ENCODE measurements around the gene GAL3ST3. TPM values are rescaled to one million over a fixed set of nuclear protein-coding genes. Genes with fewer than 3 reads are reported as not detected.

GAL3ST3 gene
- total and polyA plus RNA-seq, 10 of the 15 experiments (the other 5 are each of a cell fraction or from before 2014, with no cell fraction given), result 0.06 to 0.12 TPM; not detected in 8

- TF ChIP-seq ZBTB33 (IDR thresholded peaks at IDR 0.05) (no peak), SMC3 (IDR thresholded peaks at IDR 0.05; ENCODE audit: borderline replicate concordance, low read length) (no peak), ZNF217 (IDR thresholded peaks at IDR 0.05) (no peak), SREBF2 (IDR thresholded peaks at IDR 0.05; ENCODE audit: low read length) (no peak), STAT3 (IDR thresholded peaks at IDR 0.05; ENCODE audit: low read depth, low read length) (no peak), FOXM1 (IDR thresholded peaks at IDR 0.05; ENCODE audit: low read depth, low read length) (no peak), NFYB (IDR thresholded peaks at IDR 0.05; ENCODE audit: insufficient read depth, low read depth, low read length) (no peak)
Measured at GRCh38 chr11:66003291-66003690, 45.7 kb downstream of the GAL3ST3 start (continued).

GRCh38 chr11:66002648-66003225, 46.2 kb downstream of the GAL3ST3 start:
- peak; percentile 85 for ATAC-seq
- Histone ChIP-seq H3K36me3 (ENCODE audit: control insufficient read depth in 2 of 2, insufficient read depth in 2 of 2, low read length in 1 of 2) (peaks cover 17 to 23% of the 10 kb centered on the region in 2 experiments), H3K27ac (ENCODE audit: control insufficient read depth, insufficient read depth) (peak overlapping the region; percentile 93), H3K9me3 (replicated peaks; ENCODE audit: control insufficient read depth, insufficient read depth, low read length) (no peaks in the 10 kb centered on the region), H3K9ac (ENCODE audit: control insufficient read depth, insufficient read depth, low read length) (peak overlapping the region; percentile 87), H3K27me3 (replicated peaks in 1 of 2; ENCODE audit: control insufficient read depth in 2 of 2, insufficient read depth in 2 of 2, low read length in 1 of 2) (no peaks in the 10 kb centered on the region), H3K4me2 (ENCODE audit: control insufficient read depth, insufficient read depth) (peak overlapping the region; percentile 84), H3K79me2 (ENCODE audit: control insufficient read depth, insufficient read depth, low read length) (peaks cover 33% of the 10 kb centered on the region), H4K20me1 (ENCODE audit: control insufficient read depth, insufficient read depth) (no peaks in the 10 kb centered on the region), H3K4me3 (peak overlapping the region; percentile 93), H3K4me1 (ENCODE audit: control insufficient read depth, insufficient read depth, low read length) (peaks cover 11% of the 10 kb centered on the region), H2AFZ (ENCODE audit: control insufficient read depth, low read depth, low read length) (peak overlapping the region; percentile 75)
- BruUV-seq (replicated peaks), result no TSS peak
- 0% methylated on average over 14 of the region's 40 CpGs for WGBS (ENCODE audit: insufficient coverage, insufficient replicate concordance, low lambda C conversion rate, missing lambda C conversion rate)
- SMC1A ChIA-PET (ENCODE audit: uncharacterized antibody, unreplicated experiment), result interaction anchor here (1.0 to 1.2 kb wide), 2 partner anchors 66 to 143 kb away, joined by 3 to 4 read pairs; partner anchors contain the start of gene MUS81
- FAIRE-seq, result no peak
- in situ Hi-C loops (cut with MboI), result no loop called here
- intact Hi-C loops (cut with micrococcal nuclease; ENCODE audit: unreplicated experiment), result loop anchor here (1.0 kb wide), 2 partner anchors 41 to 144 kb away; partner anchors contain the start of genes CFL1 and SART1
- POLR2A ChIA-PET, result interaction anchor here (0.6 to 1.9 kb wide), 8 partner anchors 45 to 144 kb away, joined by 3 to 22 read pairs (median 6); partner anchors contain the start of genes CCDC85B, FIBP and SF3B2
- CTCF ChIA-PET, result interaction anchor here (0.7 to 1.5 kb wide), 7 partner anchors 20 to 326 kb away, joined by 3 to 14 read pairs (median 3); partner anchors contain the start of gene CCDC85B
- no peak for DNase-seq (ENCODE audit: low read depth, low spot score)
- RAD21 ChIA-PET (ENCODE audit: unreplicated experiment), result interaction anchor here (0.7 to 1.5 kb wide), 8 partner anchors 42 to 143 kb away, joined by 3 to 13 read pairs (median 4); partner anchors contain the start of genes CCDC85B and MUS81
- TF ChIP-seq MYC (IDR thresholded peaks at IDR 0.05; ENCODE audit: insufficient read depth, insufficient read length, insufficient replicate concordance, low read length, severe bottlenecking), result peak; percentile 87
- TF ChIP-seq STAT1 (conservative IDR thresholded peaks at IDR 0.05), result no peak
- 0 out of 2 replicates have a peak, but pooled peaks have one; percentile 3 for TF ChIP-seq NR2F1 (conservative IDR thresholded peaks at IDR 0.05)
- TF ChIP-seq E2F4 (IDR thresholded peaks at IDR 0.05; ENCODE audit: low read depth, low read length), result peak; percentile 43; the same call in 1 of the 2 replicates
- no peak for TF ChIP-seq PML (IDR thresholded peaks at IDR 0.05; ENCODE audit: low read length)
- TF ChIP-seq LARP7 (IDR thresholded peaks at IDR 0.05), result no peak
- TF ChIP-seq BHLHE40 (IDR thresholded peaks at IDR 0.05; ENCODE audit: borderline replicate concordance in 1 of 2, low read depth in 2 of 2, low read length in 1 of 2), result peak; percentile 5 to 27; a peak in 1 of 4 replicates
- 0 out of 2 replicates have a peak, but pooled peaks have one; percentile 42 for TF ChIP-seq SMARCA5 (IDR thresholded peaks at IDR 0.05)
- peak; percentile 48; the same call in 1 of the 2 replicates for TF ChIP-seq NKRF (conservative IDR thresholded peaks at IDR 0.05)
